ENCODE results near the gene SHOC2. TPM values are rescaled to one million over a fixed set of nuclear protein-coding genes. Genes with fewer than 3 reads are reported as not detected.
A peak's percentile ranks its signal among the peaks of the same experiment; 100 is the strongest.

SHOC2 gene
- 10 to 100 TPM; 34.2 to 35.4 TPM for total RNA-seq

DNA sequence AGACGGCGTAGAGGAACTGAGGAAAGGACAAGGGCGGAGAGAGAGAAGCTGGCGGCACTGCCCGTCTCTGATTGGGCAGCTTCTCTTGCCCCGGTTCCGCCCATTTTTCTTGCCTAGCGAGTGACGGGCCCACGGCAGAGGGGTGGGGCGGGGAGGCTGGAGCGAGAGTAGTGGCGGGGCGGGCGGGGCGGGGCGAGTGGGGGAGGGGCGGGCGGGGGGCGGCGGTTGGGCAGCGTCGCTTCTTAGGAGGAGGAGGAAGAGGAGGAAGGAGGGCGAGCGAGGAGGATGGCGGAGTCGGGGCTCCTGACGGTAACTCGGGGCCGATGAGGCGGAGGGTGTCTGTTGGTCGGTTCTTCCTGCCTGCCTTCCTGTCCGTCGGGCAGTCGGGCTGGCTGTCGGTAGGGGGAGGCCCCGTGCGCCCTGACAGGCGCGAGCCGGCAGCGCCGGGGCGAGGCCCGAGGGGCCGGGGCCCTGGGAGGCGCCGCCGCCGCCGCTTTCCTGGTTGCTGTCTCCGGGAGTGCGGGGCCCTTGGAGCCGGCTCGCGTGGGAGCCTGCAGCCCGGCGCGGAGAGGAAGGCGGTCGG lies at the start of gene SHOC2:
SHOC2 (plus strand) TSS at position 256 of the 583 bp plus-strand sequence. CDS start 44,755 bp downstream, outside the sequence.
- TF ChIP-seq, protein P1, sequence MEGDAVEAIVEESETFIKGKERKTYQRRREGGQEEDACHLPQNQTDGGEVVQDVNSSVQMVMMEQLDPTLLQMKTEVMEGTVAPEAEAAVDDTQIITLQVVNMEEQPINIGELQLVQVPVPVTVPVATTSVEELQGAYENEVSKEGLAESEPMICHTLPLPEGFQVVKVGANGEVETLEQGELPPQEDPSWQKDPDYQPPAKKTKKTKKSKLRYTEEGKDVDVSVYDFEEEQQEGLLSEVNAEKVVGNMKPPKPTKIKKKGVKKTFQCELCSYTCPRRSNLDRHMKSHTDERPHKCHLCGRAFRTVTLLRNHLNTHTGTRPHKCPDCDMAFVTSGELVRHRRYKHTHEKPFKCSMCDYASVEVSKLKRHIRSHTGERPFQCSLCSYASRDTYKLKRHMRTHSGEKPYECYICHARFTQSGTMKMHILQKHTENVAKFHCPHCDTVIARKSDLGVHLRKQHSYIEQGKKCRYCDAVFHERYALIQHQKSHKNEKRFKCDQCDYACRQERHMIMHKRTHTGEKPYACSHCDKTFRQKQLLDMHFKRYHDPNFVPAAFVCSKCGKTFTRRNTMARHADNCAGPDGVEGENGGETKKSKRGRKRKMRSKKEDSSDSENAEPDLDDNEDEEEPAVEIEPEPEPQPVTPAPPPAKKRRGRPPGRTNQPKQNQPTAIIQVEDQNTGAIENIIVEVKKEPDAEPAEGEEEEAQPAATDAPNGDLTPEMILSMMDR (IDR thresholded peaks at IDR 0.05): no peak
- Mint-ChIP-seq H3K27me3 (no peaks in the 10 kb centered on the region), H3K36me3 (ENCODE audit: low read depth) (peaks cover 10% of the 10 kb centered on the region), H3K4me3 (peak within 1 kb of the TSS; percentile 87), H3K4me1 (ENCODE audit: low read depth) (peaks cover 45% of the 10 kb centered on the region), H3K27ac (peak within 1 kb of the TSS; percentile 98), H3K9me3 (no peaks in the 10 kb centered on the region)
- DNase-seq: peak; percentile 99
- CTCF ChIA-PET: interaction anchor here (0.9 to 2.8 kb wide), 8 partner anchors 9 to 165 kb away, joined by 3 to 9 read pairs (median 5); partner anchors contain the start of gene ADRA2A
- intact Hi-C loops (cut with micrococcal nuclease): no loop called here
- peak; percentile 94 for ATAC-seq
- POLR2A ChIA-PET: interaction anchor here (1.0 to 3.4 kb wide), 8 partner anchors 10 to 115 kb away, joined by 3 to 25 read pairs (median 4); no protein-coding TSS in a partner anchor

- intact Hi-C loops (cut with micrococcal nuclease): loop anchor here (5.0 to 10.0 kb wide), 2 partner anchors 124 to 256 kb away; no protein-coding TSS in a partner anchor
- TF ChIP-seq, protein P1 (IDR thresholded peaks at IDR 0.05): no peak
- ChIA-PET CTCF (interaction anchor here (0.8 to 1.3 kb wide), 6 partner anchors 8 to 68 kb away, joined by 3 to 8 read pairs (median 4); no protein-coding TSS in a partner anchor), POLR2A (interaction anchor here (0.6 to 1.2 kb wide), 6 partner anchors 8 to 96 kb away, joined by 3 to 8 read pairs (median 4); no protein-coding TSS in a partner anchor)
- no peaks in the 10 kb centered on the region for H3K27me3 Mint-ChIP-seq
- peak overlapping the region; percentile 86 for H3K4me3 Mint-ChIP-seq
- DNase-seq (no peak), ATAC-seq (no peak)
- peaks cover 61% of the 10 kb centered on the region for H3K4me1 Mint-ChIP-seq (ENCODE audit: low read depth)
- peaks cover 18% of the 10 kb centered on the region for H3K36me3 Mint-ChIP-seq (ENCODE audit: low read depth)
- no peaks in the 10 kb centered on the region for H3K9me3 Mint-ChIP-seq
- H3K27ac Mint-ChIP-seq: peak overlapping the region; percentile 93
Measured at GRCh38 chr10:110870823-110871297, 48.5 kb upstream of the SHOC2 start.

DNA sequence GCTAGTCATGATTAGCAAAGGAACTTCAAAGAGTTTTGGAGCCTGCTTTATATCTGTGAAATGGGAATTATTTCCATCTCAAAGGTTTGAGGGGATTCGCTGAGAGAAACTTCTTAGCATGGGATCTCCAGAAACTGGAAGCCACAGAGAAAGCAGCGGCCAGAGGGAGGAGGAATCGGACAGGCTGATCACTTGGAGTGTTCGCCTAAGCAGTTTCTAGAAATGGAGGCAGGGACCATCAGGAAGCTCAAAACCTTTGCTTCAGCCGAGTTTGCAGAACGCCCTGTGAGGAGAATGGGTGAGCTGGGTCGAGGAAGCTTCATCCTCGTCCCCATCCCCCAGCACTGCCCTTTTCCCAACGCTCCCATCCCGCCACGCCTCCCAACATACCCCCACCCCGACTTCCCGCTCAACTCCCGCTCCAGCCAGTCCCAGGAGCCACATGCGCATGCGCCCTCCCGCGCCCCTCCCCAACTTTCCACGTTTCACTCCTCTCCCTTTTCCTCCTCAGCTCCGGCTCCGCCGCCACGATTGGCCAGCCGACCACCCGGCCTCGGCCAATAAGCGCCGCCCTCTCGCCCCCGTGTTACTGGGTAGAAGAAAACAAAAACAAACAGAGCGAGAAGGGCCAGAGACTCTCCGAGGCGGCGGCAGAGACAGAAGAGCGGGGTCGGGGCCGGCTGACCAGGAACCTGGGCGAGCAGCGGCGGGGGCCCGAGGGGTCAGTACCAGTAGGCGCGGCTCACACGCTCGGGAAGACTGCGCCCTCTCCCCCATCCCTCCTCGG lies 47.9 kb upstream of the SHOC2 start, which contains the start of gene PDCD4:
PDCD4 (plus strand) TSS at position 631 of the 787 bp plus-strand sequence. CDS start 4,100 bp downstream, outside the sequence.
- peak; percentile 97 for DNase-seq
- ChIA-PET CTCF (interaction anchor here (0.7 to 1.3 kb wide), 8 partner anchors 9 to 68 kb away, joined by 3 to 8 read pairs (median 4); no protein-coding TSS in a partner anchor), POLR2A (interaction anchor here (0.7 to 1.2 kb wide), 8 partner anchors 9 to 122 kb away, joined by 3 to 8 read pairs (median 3); no protein-coding TSS in a partner anchor)
- ATAC-seq: peak; percentile 75
- intact Hi-C loops (cut with micrococcal nuclease): loop anchor here (5.0 to 10.0 kb wide), 2 partner anchors 124 to 257 kb away; no protein-coding TSS in a partner anchor
- Mint-ChIP-seq H3K36me3 (ENCODE audit: low read depth) (peaks cover 20% of the 10 kb centered on the region), H3K27ac (peak within 1 kb of the TSS; percentile 95), H3K4me1 (ENCODE audit: low read depth) (peaks cover 59% of the 10 kb centered on the region), H3K4me3 (peak within 1 kb of the TSS; percentile 86), H3K27me3 (no peaks in the 10 kb centered on the region), H3K9me3 (no peaks in the 10 kb centered on the region)
- TF ChIP-seq, protein P1 (IDR thresholded peaks at IDR 0.05): no peak

DNA sequence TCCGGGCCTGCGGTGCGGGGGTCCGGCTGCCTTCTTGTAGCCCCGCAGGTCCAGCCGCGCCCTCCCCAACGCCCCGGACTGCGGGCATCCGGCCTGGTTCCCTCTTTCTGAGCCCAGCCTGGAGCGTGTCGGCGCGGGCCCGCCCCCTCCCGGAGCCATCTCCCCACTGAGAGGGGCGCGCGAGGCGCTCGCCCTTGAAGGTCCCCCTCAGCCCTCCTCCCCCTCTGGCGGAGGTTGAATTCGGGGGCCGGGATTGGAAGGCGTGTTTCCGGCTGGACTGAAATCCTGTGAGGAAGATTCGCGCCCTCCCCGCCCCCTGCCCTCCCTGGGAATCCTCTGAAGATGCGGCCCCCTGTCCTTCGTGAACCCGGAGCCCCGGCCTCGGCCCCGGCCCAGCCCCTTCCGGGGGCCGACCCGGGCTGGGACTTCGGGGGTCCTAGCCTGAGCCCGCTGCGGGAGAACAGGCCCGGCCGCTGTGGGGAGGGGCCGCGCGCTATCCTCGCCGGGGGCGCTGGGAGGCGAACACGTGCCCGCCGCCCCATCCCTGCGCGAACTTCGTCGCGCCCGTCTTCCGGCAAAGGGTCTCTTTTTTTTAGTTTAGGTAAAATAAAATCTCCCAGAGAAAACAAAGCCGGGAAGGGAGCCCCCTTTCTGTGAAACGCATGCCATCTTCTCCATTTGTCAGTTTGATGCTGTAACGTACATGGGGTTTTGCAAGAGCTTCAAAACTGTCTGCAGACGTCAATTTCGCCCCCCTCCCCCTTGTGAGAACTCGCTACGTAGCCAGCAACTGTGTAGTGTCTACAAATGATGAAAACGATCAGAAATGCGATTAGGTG lies 47.0 kb upstream of the SHOC2 start:
- Mint-ChIP-seq H3K4me1 (ENCODE audit: low read depth) (peaks cover 56% of the 10 kb centered on the region), H3K27ac (peak overlapping the region; percentile 95), H3K9me3 (no peaks in the 10 kb centered on the region), H3K4me3 (peak overlapping the region; percentile 86), H3K27me3 (no peaks in the 10 kb centered on the region), H3K36me3 (ENCODE audit: low read depth) (peaks cover 24% of the 10 kb centered on the region)
- ChIA-PET CTCF (interaction anchor here (0.7 to 1.3 kb wide), 7 partner anchors 10 to 126 kb away, joined by 3 to 8 read pairs (median 3); no protein-coding TSS in a partner anchor), POLR2A (interaction anchor here (0.8 to 2.3 kb wide), 11 partner anchors 10 to 126 kb away, joined by 3 to 15 read pairs (median 5); partner anchors contain the start of genes BBIP1 and SHOC2)
- peak; percentile 72 for ATAC-seq
- TF ChIP-seq, protein P1 (IDR thresholded peaks at IDR 0.05): peak; percentile 15
- DNase-seq: peak; percentile 94
- intact Hi-C loops (cut with micrococcal nuclease): loop anchor here (5.0 to 10.0 kb wide), 2 partner anchors 125 to 258 kb away; no protein-coding TSS in a partner anchor
